GM12875 (cell line): ENCODE measurements around the gene SCARF1.

ENCODE experiments used
- H3K4me3 ChIP-seq: one replicate; pipeline ENCODE4 v1.5.1; 2011; ENCODE audit warnings: low read depth, low read length, control low read depth
- TF ChIP-seq, protein P1 (sequence below): IDR thresholded peaks from 2 replicates; pipeline ENCODE4 v1.5.1; 2011; ENCODE audit warnings: low read depth, mild to moderate bottlenecking, control low read depth, inconsistent platforms, low read length, moderate library complexity, borderline replicate concordance; ENCODE audit not compliant: insufficient read depth

The SCARF1 gene

DNA sequence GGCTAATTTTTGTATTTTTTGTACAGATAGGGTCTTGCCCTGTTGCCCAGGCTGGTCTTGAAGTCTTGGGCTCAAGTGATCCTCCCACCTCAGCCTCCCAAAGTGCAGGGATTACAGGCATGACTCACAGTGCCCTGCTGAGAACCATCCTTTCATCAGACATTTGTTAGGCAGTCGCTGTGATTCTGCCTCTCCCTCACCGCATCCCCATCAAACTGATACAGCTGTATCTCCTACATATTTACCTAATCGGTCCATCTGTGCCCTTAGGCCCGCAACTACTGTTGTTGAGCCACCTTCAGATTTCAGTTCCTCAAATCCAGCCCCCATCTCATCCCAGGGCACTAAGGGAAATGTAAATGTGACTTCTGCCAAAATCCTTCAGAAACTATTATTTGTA lies 14.9 kb downstream of the SCARF1 start:
- no peak overlapping the region for H3K4me3 ChIP-seq
- TF ChIP-seq, protein P1, sequence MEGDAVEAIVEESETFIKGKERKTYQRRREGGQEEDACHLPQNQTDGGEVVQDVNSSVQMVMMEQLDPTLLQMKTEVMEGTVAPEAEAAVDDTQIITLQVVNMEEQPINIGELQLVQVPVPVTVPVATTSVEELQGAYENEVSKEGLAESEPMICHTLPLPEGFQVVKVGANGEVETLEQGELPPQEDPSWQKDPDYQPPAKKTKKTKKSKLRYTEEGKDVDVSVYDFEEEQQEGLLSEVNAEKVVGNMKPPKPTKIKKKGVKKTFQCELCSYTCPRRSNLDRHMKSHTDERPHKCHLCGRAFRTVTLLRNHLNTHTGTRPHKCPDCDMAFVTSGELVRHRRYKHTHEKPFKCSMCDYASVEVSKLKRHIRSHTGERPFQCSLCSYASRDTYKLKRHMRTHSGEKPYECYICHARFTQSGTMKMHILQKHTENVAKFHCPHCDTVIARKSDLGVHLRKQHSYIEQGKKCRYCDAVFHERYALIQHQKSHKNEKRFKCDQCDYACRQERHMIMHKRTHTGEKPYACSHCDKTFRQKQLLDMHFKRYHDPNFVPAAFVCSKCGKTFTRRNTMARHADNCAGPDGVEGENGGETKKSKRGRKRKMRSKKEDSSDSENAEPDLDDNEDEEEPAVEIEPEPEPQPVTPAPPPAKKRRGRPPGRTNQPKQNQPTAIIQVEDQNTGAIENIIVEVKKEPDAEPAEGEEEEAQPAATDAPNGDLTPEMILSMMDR, result no peak

DNA sequence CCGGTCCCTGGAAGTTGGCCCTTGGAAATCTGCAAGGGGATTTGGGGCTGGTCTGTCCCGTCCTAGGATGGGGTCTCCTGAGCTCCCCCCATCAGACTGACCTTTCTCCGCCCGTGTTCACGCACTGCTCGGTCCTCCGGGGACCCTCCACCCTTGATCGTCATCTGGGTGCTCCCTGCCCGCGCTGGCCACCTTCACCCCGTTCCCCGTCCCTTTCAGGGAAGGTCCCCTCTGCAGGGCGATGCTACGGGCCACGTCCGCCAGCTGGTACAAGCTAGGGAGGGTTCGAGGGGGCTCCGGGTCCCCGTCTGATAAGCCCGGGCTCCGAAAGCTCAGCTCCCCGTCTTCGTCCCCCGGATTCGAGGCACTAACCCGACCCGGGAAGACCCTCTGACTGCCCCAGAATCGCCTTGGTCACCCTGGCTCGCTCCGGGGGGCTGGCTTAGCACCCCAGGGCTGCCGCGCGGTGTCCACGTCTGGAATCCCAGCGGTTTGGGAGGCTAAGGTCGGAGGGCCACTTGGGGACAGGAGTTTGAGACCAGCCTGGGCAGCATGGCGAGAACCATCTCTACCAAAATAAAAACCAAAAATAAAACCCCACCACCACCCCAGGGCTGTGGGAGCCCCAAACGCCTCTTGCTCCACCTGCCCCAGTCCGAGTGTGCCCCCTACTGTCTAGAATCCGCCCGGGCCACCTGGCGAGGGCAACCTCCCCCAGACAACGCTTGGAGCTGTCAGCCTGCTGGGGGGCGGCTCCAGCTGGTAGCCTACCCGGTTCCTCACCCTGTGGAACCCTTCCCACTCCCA lies 15.8 kb downstream of the SCARF1 start:
- TF ChIP-seq, protein P1, result peak; percentile 81
- peak overlapping the region; percentile 95 for H3K4me3 ChIP-seq

DNA sequence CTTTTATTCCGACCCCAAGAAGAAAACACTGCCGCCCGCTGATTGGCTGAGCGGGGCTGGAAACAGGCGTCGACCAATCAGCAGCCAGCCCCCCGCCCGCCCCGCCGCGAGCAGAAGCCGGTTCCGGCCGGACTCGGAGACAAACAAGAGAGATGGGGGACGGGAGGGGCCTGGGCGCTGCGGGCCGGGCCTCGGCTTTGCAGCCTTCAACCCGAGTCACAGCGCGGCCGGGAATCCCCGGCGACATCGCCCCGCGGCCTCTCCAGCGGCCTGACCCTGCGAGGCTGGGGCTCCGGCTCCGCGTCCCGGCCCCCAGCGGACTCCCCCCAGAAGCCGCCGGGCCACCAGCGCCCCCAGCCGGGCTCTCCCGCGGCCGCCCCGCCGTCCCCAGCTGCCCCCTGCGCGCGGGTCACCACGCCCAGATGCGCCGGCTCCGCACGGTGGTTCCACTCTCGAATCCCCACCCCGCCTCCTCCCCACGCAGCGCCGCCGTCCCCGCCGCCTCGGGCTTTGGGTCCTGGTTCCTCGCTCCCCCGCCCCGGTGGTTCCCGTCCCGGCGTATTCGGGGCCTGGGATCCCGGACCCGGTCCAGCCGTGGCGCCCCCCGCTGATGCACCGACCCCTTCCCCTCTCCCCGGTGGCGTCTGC lies 16.6 kb downstream of the SCARF1 start:
- peak overlapping the region; percentile 95 for H3K4me3 ChIP-seq
- TF ChIP-seq, protein P1, result peak; percentile 49

DNA sequence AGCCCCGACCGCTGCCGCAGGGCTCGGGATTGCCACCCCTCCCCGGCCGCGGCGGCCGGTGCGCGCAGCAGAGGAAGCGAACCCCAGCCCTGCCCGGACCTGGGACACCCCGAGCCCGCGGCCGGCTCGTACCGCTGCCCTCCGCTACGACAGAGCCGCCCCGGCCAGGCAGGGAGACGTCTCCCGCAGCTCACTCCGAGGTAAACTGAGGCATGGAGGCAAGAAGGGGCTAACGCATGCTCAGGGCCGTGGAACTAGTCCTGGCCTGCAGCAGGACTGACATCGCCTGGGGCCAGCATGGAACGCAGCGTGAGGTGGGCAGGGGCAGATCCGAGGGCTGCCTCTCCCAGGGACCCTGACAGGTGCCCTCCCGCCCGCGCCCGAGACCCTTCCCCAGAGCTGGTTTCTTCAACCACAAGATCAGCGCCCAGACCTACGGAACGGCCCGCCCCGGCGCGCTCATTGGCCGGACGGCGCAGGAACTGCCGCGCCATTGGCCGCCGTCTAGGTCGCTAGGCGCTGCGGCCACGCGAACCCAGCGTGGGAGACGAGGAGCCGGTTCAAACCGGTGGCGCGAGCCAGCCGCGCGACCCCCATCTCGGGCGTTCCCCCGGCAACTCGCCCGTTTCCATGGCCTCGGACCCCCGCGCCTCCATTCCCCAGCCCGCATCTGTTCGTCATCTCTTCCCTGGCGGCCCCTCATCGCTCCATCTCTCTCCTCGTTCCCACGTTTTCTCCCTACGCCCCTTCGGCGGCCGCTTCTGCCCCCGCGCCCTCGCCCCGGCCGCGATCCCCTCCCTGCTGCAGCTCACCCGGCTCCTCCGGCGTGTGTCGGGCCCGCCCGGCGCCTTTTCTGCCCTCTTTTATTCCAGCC lies 17.3 kb downstream of the SCARF1 start, which contains the start of gene SLC43A2:
Gene SLC43A2 (minus strand): TSS at position 853 of the 874 bp plus-strand sequence. CDS start 960 bp downstream, outside the sequence.
- TF ChIP-seq, protein P1, result no peak
- H3K4me3 ChIP-seq, result peak within 1 kb of the TSS; percentile 95

DNA sequence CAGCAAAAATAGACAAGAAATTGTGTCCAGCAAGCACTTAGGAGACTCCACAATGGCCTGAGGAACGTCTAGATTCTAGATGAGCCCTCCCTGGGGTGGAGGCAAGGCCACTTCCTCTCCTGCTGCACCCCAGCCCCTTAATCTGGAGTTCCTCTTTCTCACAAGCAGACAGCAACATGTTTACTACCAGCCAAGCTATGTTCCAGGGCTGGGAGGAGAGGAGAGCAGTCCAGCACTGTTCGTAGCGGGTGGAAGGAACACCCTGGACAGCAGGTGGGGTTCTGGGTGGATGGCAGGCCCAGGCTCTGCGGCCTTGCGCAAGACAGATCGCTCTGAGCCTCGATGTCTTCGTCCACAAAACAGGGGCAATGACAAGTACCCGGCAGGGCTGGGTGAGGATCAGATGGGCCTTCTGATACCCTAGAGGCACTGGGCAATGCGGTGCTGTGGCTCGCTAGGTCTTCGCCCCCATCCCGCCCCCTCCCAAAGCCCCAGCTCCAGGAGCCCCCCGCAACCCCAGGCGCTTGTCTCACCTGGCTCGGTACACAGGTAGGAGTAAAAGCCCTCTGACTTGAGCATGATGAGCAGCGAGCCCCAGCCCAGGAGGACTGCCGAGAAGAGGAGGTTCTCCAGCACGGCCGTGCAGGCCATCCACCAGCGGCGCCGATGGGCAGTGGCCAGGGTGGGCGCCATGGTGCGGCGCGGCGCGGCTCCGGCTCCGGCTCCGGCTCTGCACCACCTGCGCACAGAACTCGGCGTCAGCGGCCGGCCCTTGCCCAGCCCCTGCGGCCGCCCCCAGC lies 18.1 kb downstream of the SCARF1 start:
- peak overlapping the region; percentile 95 for H3K4me3 ChIP-seq
- TF ChIP-seq, protein P1, result no peak

- TF ChIP-seq, protein P1, result no peak
Observed at GRCh38 chr17:1626333-1626732, 19.2 kb downstream of the SCARF1 start.

More at GRCh38 chr17:1626333-1626732, 19.2 kb downstream of the SCARF1 start:
- peak overlapping the region; percentile 11 for H3K4me3 ChIP-seq
